Neural cell (in vitro differentiated cells): ENCODE results near the gene BEX3. TPM values are rescaled to one million over a fixed set of nuclear protein-coding genes. Genes with fewer than 3 reads are reported as not detected.

Experiments used
- H2AFZ ChIP-seq: fragments of 200-600, 300-800 bp; sonication (generic), shearing (Covaris generic); 2 replicates; pipeline ENCODE4 v1.6.0; 2014; ENCODE audit warnings: low read depth, mild to moderate bottlenecking, antibody characterized with exemption, low read length, moderate library complexity
- H3F3A ChIP-seq: fragments of 200-600 bp; shearing (Covaris generic); 2 replicates; pipeline ENCODE4 v1.6.1; 2016; ENCODE audit warnings: mild to moderate bottlenecking, moderate library complexity, mixed read lengths, antibody characterized with exemption, low read length; ENCODE audit not compliant: insufficient read depth, poor library complexity, severe bottlenecking
- H3K27ac ChIP-seq: fragments of 200-600, 300-800 bp; sonication (generic), shearing (Covaris generic); 2 replicates; pipeline ENCODE4 v1.5.1; 2014; ENCODE audit warnings: mild to moderate bottlenecking, low read length, moderate library complexity
- H3K27me3 ChIP-seq: fragments of 300-800, 200-600 bp; sonication (generic), shearing (Covaris generic); 2 replicates; pipeline ENCODE4 v1.6.0; 2014; ENCODE audit warnings: mild to moderate bottlenecking, low read depth, low read length, moderate library complexity; ENCODE audit not compliant: insufficient read depth
- H3K36me3 ChIP-seq: fragments of 300-800, 200-600 bp; sonication (generic), shearing (Covaris generic); 2 replicates; pipeline ENCODE4 v1.5.1; 2014; ENCODE audit warnings: mild to moderate bottlenecking, antibody characterized with exemption, low read length, moderate library complexity; ENCODE audit not compliant: insufficient read depth
- H3K4me2 ChIP-seq: fragments of 300-800, 200-600 bp; sonication (generic), shearing (Covaris generic); 2 replicates; pipeline ENCODE4 v1.6.0; 2014; ENCODE audit warnings: mild to moderate bottlenecking, low read length
- H3K4me3 ChIP-seq: fragments of 300-800, 200-600 bp; sonication (generic), shearing (Covaris generic); 2 replicates; pipeline ENCODE4 v1.5.1; 2014; ENCODE audit warnings: mild to moderate bottlenecking, low read length, moderate library complexity
- H3K79me2 ChIP-seq: fragments of 200-600 bp; shearing (Covaris generic); replicated peaks from 2 replicates; pipeline ENCODE4 v1.6.0; 2014; ENCODE audit warnings: mild to moderate bottlenecking, low read length, moderate library complexity; ENCODE audit not compliant: insufficient read depth
- H3K9ac ChIP-seq: fragments of 300-800, 200-600 bp; sonication (generic), shearing (Covaris generic); 2 replicates; pipeline ENCODE4 v1.6.1; 2016; ENCODE audit warnings: mild to moderate bottlenecking, low read length, mixed read lengths
- H3K9me2 ChIP-seq: fragments of 200-600 bp; shearing (Covaris generic); 2 replicates; pipeline ENCODE4 v1.6.1; 2016; ENCODE audit warnings: mild to moderate bottlenecking, low read length, mixed read lengths; ENCODE audit not compliant: insufficient read depth
- H3K9me3 ChIP-seq: fragments of 200-600, 300-800 bp; sonication (generic), shearing (Covaris generic); 2 replicates; pipeline ENCODE4 v1.6.1; 2016; ENCODE audit warnings: mild to moderate bottlenecking, mixed run types, low read length, moderate library complexity, mixed read lengths
- H4K20me1 ChIP-seq: fragments of 200-600 bp; shearing (Covaris generic); 2 replicates; pipeline ENCODE4 v1.6.1; 2016; ENCODE audit warnings: mild to moderate bottlenecking, mixed run types; ENCODE audit not compliant: insufficient read depth
- EP300 ChIP-seq: fragments of 450-650 bp; conservative IDR thresholded peaks from 2 replicates; pipeline ENCODE4 v1.6.1; 2014; ENCODE audit warnings: antibody characterized with exemption, mild to moderate bottlenecking, moderate library complexity; ENCODE audit not compliant: poor library complexity, severe bottlenecking
- EZH2 ChIP-seq: fragments of 200-600, 300-800 bp; shearing (Covaris generic), sonication (generic); IDR thresholded peaks from 2 replicates; pipeline ENCODE4 v1.6.1; 2014; ENCODE audit warnings: antibody characterized with exemption, low read length, borderline replicate concordance, mild to moderate bottlenecking; ENCODE audit not compliant: insufficient read depth, poor library complexity, severe bottlenecking
- MXI1 ChIP-seq: fragments of 450-650 bp; conservative IDR thresholded peaks from 2 replicates; pipeline ENCODE4 v1.6.1; 2014; ENCODE audit warnings: antibody characterized with exemption, mild to moderate bottlenecking; ENCODE audit not compliant: poor library complexity, severe bottlenecking
- POLR2AphosphoS5 ChIP-seq: IDR thresholded peaks from 2 replicates; pipeline ENCODE4 v1.6.1; 2012
- RAD21 ChIP-seq: fragments of 450-650 bp; conservative IDR thresholded peaks from 2 replicates; pipeline ENCODE4 v1.6.1; 2014; ENCODE audit warnings: antibody characterized with exemption, mild to moderate bottlenecking, moderate library complexity
- SMC3 ChIP-seq: fragments of 450-650 bp; conservative IDR thresholded peaks from 2 replicates; pipeline ENCODE4 v1.6.1; 2014; ENCODE audit warnings: antibody characterized with exemption, mild to moderate bottlenecking, moderate library complexity; ENCODE audit not compliant: poor library complexity
- TAF1 ChIP-seq: IDR thresholded peaks from 2 replicates; pipeline ENCODE4 v1.6.1; 2012; ENCODE audit warnings: low read depth
- polyA plus RNA-seq: library from polyadenylated mRNA; depleted of rRNA; stranded (reverse); fragments of >200 nt; gene quantifications from 2 replicates; pipeline ENCODE4 v1.2.3, GENCODE V29; 2014
- TF ChIP-seq, protein P1 (sequence below): IDR thresholded peaks from 2 replicates; pipeline ENCODE4 v1.6.1; 2012; ENCODE audit warnings: borderline replicate concordance
- TF ChIP-seq, protein P2 (sequence below): fragments of 450-650 bp; IDR thresholded peaks from 2 replicates; pipeline ENCODE4 v1.5.1; 2014; ENCODE audit warnings: antibody characterized with exemption, mild to moderate bottlenecking, moderate library complexity; ENCODE audit not compliant: poor library complexity, severe bottlenecking

Gene BEX3
- polyA plus RNA-seq, 1 donor from 2014 or later: 991 TPM

DNA sequence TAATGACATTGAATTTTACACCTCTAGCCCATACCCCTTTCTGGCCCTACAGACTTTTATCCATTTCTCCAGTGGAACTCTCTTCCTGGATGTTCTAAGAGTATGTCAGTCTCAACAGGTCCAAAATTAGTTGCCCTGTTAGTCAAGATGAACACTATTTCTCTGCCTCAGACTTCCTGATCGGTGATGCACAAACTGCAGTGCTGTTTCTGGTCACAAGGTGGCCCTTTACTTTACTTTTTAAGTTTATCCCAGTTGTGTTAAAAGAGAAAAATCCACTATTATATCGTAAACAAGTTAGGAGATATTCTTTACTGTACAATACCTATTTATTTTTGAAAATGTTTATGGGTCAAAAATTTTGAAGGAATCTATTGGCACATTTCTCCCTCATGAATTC, 33.2 kb upstream of the BEX3 start:
- Histone ChIP-seq H4K20me1 (no peaks in the 10 kb centered on the region), H2AFZ (no peak overlapping the region), H3K36me3 (no peaks in the 10 kb centered on the region), H3K4me3 (no peak overlapping the region), H3K4me2 (no peak overlapping the region), H3K9me3 (no peaks in the 10 kb centered on the region), H3K9me2 (no peaks in the 10 kb centered on the region), H3K27me3 (no peaks in the 10 kb centered on the region), H3K79me2 (no peaks in the 10 kb centered on the region), H3F3A (no peaks in the 10 kb centered on the region), H3K27ac (no peak overlapping the region), H3K9ac (no peak overlapping the region)
- TF ChIP-seq, protein P1, sequence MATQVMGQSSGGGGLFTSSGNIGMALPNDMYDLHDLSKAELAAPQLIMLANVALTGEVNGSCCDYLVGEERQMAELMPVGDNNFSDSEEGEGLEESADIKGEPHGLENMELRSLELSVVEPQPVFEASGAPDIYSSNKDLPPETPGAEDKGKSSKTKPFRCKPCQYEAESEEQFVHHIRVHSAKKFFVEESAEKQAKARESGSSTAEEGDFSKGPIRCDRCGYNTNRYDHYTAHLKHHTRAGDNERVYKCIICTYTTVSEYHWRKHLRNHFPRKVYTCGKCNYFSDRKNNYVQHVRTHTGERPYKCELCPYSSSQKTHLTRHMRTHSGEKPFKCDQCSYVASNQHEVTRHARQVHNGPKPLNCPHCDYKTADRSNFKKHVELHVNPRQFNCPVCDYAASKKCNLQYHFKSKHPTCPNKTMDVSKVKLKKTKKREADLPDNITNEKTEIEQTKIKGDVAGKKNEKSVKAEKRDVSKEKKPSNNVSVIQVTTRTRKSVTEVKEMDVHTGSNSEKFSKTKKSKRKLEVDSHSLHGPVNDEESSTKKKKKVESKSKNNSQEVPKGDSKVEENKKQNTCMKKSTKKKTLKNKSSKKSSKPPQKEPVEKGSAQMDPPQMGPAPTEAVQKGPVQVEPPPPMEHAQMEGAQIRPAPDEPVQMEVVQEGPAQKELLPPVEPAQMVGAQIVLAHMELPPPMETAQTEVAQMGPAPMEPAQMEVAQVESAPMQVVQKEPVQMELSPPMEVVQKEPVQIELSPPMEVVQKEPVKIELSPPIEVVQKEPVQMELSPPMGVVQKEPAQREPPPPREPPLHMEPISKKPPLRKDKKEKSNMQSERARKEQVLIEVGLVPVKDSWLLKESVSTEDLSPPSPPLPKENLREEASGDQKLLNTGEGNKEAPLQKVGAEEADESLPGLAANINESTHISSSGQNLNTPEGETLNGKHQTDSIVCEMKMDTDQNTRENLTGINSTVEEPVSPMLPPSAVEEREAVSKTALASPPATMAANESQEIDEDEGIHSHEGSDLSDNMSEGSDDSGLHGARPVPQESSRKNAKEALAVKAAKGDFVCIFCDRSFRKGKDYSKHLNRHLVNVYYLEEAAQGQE: no peak
- no peak for TF ChIP-seq POLR2AphosphoS5
- no peak for TF ChIP-seq EZH2
- no peak for TF ChIP-seq MXI1
- TF ChIP-seq, protein P2, sequence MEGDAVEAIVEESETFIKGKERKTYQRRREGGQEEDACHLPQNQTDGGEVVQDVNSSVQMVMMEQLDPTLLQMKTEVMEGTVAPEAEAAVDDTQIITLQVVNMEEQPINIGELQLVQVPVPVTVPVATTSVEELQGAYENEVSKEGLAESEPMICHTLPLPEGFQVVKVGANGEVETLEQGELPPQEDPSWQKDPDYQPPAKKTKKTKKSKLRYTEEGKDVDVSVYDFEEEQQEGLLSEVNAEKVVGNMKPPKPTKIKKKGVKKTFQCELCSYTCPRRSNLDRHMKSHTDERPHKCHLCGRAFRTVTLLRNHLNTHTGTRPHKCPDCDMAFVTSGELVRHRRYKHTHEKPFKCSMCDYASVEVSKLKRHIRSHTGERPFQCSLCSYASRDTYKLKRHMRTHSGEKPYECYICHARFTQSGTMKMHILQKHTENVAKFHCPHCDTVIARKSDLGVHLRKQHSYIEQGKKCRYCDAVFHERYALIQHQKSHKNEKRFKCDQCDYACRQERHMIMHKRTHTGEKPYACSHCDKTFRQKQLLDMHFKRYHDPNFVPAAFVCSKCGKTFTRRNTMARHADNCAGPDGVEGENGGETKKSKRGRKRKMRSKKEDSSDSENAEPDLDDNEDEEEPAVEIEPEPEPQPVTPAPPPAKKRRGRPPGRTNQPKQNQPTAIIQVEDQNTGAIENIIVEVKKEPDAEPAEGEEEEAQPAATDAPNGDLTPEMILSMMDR: peak; percentile 67
- TF ChIP-seq TAF1: no peak
- TF ChIP-seq SMC3: peak; percentile 80
- peak; percentile 67 for TF ChIP-seq RAD21
- no peak for TF ChIP-seq EP300

DNA sequence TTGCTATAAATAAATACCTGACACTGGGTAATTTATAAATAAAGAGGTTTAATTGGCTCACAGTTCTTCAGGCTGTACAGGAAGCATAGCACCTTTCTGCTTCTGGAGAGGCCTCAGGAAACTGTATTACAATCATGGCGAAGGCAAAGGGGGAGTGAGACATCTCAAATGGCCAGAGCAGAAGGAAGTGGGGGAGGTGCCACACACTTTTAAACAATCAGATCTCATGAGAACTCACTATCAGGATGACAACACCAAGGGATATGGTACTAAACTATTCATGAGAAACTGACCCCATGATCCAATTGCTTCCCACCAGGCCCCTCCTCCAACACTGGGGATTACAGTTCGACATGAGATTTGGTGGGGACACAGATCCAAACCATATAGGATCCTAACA, 31.7 kb upstream of the BEX3 start:
- no peaks in the 10 kb centered on the region for H3K36me3 ChIP-seq
- no peaks in the 10 kb centered on the region for H3K79me2 ChIP-seq
- no peaks in the 10 kb centered on the region for H3K9me2 ChIP-seq
- H3K4me3 ChIP-seq: no peak overlapping the region
- H3K9me3 ChIP-seq: no peaks in the 10 kb centered on the region
- H3K27ac ChIP-seq: no peak overlapping the region
- no peak overlapping the region for H3K4me2 ChIP-seq
- H3F3A ChIP-seq: no peaks in the 10 kb centered on the region
- H2AFZ ChIP-seq: no peak overlapping the region
- no peak for TF ChIP-seq POLR2AphosphoS5
- no peak for TF ChIP-seq EZH2
- TF ChIP-seq TAF1: no peak
- no peak for TF ChIP-seq EP300
- TF ChIP-seq, protein P1: no peak
- no peak for TF ChIP-seq RAD21
- TF ChIP-seq SMC3: no peak
- TF ChIP-seq, protein P2: no peak
- no peak for TF ChIP-seq MXI1
- no peaks in the 10 kb centered on the region for H3K27me3 ChIP-seq
- H4K20me1 ChIP-seq: no peaks in the 10 kb centered on the region
- no peak overlapping the region for H3K9ac ChIP-seq
